HG03460 (cell line): Measurements from ENCODE around the gene MICOS13.
"Not testable (repeated sequence)": the region's sequence is repeated elsewhere in the genome, so short reads cannot be mapped to it uniquely, and the experiment has no call there.

ENCODE experiments used
- ATAC-seq: cut with Tn5 transposase; IDR thresholded peaks from one replicate; pipeline ENCODE4 v1.9.1; 2021; ENCODE audit not compliant: unreplicated experiment

Gene MICOS13

GRCh38 chr19:5700455-5701092 lies 20.3 kb upstream of the MICOS13 start:
- no peak for ATAC-seq

DNA sequence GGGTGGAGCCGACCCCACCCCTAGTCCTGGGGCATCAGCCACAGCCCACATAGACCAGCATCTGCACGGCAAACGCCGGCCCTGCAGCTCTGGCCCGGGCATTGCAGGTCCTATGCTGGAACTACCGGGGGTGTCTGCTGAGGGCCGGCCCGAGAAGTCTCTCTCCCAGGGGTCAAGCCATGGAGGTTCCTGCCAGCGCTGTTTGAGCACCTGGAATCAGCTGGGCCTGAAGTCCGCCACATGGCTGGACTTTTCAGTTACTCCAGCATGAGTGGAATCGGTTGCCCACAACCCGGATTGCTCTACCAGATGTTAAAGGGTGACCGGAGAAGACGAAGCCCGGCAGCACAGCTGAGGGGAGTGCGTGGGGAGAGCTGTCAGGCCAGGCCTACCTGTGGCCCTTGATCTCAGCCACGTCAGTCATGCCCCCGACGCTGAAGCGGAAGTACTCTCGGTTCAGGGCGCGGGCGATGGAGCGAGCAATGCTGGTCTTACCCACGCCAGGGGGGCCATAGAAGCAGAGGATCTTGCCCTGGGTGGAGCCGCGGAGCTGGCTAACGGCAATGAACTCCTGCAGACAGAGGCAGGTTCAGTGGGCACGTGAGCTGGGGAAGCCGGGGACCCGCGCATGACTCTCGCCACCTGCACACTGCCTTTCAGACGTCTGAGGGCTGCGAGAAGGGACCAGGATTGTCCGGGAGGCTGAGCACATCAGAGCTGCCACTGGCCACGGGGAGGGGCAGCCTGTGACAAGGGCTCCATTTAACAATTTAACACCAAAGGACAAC lies 18.5 kb upstream of the MICOS13 start:
- no peak for ATAC-seq

DNA sequence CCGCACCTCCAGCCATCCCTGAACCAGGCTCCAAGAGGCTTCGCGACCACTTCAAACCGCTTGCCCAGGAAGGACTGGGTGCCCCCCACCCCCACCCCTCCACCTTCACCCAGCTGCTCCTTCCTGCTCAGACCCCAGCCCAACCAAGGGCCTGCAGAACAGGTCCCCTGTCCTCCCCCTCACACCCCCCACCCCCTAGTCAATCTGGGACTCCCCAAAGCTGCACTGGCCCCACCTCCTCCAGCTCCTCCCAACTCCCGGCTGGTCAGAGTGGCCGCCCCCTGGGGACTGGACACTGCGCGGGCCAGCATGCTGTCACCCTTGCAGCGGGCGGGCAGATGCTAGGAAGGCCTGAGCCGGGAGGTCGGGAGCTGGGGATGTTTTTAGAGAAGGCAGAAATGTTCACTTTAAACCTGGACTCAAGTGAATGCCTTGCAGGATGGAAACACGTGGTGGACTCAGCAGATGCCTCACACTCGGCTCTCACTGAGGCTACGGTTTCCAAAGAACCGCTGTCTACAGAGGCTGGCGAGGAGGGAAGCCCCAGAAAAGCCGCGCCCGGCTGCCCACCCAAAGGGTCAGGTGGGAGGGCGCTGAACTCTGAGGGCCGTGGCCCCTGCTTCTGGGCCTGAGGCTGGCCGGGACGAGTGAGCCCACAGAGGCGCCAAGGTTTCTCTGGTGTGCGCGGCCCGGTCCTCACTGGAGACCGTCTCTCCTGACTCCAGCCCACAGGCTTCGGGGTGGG lies 17.7 kb upstream of the MICOS13 start:
- no peak for ATAC-seq

DNA sequence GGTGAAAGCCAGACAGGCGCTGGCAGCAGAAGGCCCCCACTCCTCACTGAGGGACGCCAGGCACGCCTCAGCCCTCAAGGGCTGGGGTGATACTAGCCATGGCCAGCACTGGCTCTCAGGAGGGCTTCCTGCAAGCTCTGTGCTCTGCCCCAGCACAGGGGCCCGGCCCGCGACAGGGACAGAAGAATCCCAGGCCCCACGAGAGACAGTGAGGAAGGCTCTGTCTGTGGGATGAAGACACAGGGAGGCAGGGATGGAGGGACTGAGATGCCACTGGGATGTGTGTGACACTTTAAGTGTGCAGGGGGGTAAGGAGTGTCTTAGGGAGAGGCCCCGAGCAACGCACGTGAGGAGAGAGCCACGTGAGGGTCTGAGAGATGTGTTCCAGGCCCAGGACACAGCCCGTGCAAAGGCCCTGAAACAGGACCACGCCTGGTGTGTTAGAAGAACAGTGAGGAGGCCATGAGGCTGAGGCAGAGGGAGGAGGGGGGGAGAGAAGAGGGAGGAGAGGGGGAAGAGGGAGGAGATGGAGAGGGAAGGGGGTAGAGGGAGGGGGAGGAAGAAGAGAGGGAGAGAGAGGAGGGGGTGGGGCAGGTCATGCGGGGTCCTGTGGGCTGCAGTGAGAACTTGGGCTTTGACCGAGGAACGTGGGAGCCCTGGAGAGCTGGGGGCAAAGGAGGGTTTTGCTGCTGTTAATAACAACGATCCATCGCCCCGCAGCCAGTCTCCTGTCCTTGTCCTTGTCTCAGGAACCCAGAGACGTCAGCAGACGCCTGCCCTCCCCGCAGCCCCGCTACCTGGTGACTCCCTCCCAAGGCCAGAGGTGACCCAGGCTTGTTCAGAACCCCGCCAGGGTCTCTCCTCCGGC lies 16.9 kb upstream of the MICOS13 start:
- no peak for ATAC-seq

DNA sequence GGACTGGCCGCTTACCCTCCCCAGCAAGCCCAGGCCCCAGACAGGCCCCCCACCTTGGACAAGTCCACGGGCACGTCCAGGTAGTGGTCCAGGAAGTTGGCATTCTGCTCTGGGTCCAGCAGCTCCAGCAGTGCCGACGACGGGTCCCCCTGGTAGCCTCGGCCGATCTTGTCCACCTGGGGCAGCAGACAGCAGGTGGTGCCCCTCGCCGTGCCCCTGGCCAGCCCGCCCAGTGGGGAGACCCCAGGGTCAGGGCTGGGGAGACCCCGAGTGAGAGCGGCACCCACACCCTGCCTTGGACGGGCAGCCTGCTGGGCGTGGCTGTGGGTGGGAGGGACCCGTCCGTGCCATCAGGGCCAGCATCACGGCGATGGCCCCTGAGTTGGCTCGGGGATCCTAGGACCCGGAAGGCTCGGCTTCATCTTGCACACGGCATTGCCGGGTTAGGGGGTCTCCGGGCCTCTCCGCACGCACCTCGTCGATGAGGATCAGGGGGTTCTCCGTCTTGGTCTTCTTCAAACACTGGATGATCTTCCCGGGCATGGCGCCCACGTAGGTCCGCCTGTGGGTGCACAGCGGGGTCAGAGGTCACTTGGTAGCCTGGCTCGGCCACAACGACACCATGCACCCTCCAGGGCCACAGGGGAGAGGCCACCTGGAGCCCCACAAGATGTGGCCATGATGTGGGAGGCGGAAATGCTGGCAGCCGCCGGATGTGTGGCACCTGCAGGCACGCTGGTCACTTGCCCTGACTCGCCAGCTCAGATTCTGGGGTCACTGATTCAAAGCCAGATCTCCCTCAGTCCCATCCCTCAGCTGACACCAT lies 16.1 kb upstream of the MICOS13 start:
- no peak for ATAC-seq

DNA sequence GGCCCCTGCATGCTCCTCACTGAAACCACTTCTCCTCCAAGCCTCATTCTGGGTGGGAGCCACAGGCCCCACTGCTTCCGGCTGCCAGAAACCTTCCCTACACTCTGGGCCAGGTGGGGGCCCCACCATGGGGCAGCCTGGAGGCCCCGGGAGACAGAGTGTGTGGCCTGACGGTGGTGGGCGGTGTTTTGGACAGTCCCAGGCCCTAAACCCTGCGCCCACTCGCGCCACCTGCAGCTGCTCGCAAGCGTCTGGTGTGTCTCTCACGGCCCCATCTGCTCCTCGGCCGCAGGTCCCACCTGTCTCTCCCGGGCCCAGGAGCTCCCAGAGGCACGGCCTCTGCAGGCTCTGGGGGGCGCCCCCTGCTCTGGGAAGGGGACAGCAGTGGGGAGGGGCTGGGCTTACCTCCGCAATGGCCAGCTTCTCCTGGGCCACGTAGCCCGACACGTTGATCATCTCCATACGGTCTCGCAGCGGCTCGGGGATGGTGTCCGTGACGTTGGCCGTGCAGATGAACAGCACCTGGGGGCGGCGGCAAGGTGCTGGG lies 15.4 kb upstream of the MICOS13 start:
- no peak for ATAC-seq

DNA sequence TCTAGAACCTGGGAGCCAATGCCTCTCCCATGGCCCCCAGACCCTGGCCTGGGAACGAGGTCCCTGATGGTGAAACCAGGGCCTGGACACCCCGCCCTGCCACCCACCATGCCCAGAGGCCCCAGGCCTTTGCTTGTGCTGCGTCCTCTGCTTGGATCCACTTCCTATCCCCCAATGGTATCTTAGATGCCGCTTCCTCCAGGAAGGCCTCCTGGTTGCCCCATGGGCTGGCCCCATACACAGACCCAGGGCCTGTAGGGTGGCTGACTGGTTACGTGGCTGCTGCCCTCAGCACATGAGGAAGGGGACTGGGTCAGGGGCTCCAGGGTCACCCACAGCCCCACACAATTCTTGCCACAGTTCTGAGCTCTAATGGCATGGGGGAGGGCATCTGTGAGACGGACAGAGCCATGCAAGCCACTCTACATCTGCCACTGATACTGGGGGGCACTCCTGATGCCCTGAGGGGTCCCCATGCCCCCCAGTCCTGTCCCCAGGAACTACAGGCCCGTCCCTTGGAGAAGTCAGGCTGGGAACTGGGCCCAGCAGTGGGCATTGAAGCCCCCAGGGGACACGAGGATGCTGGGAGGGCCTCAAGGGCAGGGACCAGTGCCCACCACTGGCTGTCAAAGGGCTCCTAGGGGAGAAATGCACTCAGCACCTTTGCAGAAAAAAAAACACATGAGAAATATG lies 14.8 kb upstream of the MICOS13 start:
- ATAC-seq = no peak

- ATAC-seq = no peak
Observed at GRCh38 chr19:5694167-5694955, 14.0 kb upstream of the MICOS13 start.

GRCh38 chr19:5693195-5694166 lies 13.2 kb upstream of the MICOS13 start:
- no peak for ATAC-seq

DNA sequence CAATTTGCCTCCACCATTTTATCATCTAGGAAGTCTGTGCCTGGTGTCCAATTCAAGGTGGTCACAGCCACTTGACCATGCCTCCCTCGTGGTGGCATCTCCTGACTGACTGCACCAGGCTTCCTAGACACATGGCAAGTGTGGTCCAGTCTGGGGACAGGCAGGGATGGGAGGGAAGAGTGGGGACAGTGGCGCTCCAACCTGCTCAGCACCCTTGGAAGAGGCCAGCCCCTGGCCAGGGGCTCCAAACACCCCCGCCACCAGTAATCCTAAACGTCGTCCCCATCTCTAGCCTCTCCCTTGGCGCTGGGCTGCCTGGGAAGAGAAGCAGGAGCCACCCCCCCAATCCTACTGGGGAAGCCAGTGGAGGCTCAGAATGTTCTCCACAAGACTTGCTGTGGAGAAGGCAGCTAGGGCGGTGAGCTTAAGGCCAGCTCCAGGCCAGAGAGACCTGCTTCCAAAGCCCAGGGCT lies 12.4 kb upstream of the MICOS13 start:
- ATAC-seq = no peak

DNA sequence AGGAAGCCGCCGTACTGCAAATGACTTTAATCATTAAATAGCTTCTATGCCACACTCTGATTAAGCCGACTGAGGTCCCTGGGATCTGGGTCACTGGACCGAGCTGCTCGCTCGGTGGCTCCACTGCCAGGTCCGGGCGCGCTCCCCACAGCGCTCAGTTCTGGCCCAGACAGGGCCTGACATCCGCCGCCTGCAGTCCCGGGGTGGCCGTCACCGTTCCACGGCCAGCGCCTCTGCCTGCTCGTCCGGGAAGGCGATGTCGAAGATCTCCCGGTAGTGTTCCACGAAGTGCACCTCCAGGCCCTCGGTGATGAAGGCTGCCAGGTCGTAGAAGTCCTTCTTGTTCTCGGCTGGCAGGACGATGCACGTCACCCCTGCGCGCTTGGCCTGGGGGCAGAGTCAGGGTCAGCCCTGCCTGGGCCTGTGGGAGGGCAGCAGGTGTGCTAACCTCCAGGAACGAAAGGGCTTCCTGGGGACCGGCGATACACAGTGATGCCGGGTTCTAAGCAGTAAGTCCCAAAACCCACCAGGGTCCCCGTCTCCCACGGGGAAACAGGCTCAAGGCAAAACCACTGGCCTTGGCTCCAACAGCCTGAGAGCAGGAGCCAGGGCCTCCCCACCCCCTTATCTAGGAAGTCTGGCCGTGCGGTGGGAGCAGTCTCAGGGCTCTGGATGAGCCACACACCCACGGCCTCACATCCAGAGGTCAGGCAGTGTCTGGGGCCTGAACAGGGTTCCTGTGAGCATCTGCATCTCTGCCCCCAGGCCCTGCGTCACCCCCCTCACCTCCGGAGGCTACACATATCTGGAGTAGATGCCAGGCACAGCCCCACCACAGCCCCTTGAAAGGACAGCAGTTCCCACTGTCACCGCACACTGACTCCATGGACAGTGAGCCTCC lies 11.8 kb upstream of the MICOS13 start:
- no peak for ATAC-seq

- ATAC-seq = no peak
Observed at GRCh38 chr19:5690955-5691821, 10.9 kb upstream of the MICOS13 start.

GRCh38 chr19:5690125-5690954 lies 10.0 kb upstream of the MICOS13 start, which contains the start of gene RPL36:
Gene RPL36, plus strand, starts transcription at chr19:5690295. Its CDS starts 213 bp downstream, at chr19:5690508.
- peak; percentile 43 for ATAC-seq

DNA sequence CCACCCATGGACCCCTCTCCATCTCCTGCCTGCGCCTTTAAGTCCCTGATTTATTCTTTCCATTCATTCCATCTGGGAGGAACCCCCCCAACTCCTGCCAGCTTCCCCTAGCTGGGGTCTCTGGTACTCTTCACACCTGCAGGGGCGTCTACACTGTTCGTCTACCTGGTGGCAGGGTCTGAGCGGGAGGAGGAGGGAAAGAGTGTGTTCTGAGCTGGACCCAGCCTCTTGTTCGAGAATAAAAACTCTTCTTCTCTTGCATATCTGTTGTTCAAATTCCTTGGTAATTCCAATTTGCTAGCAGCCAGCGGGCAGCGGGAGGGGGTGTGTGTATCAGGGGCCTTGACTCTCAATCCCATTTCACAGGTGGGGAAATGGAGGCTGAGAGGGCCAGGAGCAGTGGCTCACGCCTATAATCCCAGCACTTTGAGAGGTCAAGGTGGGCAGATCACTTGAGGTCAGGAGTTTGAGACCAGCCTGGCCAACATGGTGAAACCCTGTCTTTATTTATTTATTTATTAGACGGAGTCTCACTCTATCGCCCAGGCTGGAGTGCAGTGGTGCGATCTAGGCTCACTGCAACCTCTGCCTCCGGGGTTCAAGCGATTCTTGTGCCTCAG lies 8.1 kb upstream of the MICOS13 start:
- ATAC-seq = not testable (repeated sequence)
